MM.1S (cell line): ENCODE data around the gene RNLS.
A peak's percentile ranks its signal among the peaks of the same experiment; 100 is the strongest.

Experiments
- DNase-seq: peaks from one replicate; pipeline ENCODE4 v3.0.0-alpha.2; 2015
- H2AFZ ChIP-seq: fragments of 300-600 bp; sonication (generic); 2 replicates; pipeline ENCODE4 v1.6.0; 2016; ENCODE audit warnings: antibody characterized with exemption, low read length
- H3F3A ChIP-seq: fragments of 300-600 bp; sonication (generic); 2 replicates; pipeline ENCODE4 v1.6.1; 2016; ENCODE audit warnings: mild to moderate bottlenecking, antibody characterized with exemption, low read length, moderate library complexity, mixed read lengths; ENCODE audit not compliant: insufficient read depth
- H3K27ac ChIP-seq: fragments of 300-600 bp; sonication (generic); 2 replicates; pipeline ENCODE4 v1.5.1; 2016; ENCODE audit warnings: mild to moderate bottlenecking, low read length
- H3K27me3 ChIP-seq: fragments of 300-600 bp; sonication (generic); replicated peaks from 2 replicates; pipeline ENCODE4 v1.6.0; 2016; ENCODE audit warnings: low read length; ENCODE audit not compliant: insufficient read depth
- H3K36me3 ChIP-seq: fragments of 300-600 bp; sonication (generic); replicated peaks from 2 replicates; pipeline ENCODE4 v1.6.1; 2016; ENCODE audit warnings: mild to moderate bottlenecking, low read length, mixed read lengths; ENCODE audit not compliant: insufficient read depth
- H3K4me1 ChIP-seq: fragments of 300-600 bp; sonication (generic); 2 replicates; pipeline ENCODE4 v1.6.1; 2016; ENCODE audit warnings: low read length, mixed read lengths
- H3K4me2 ChIP-seq: fragments of 300-600 bp; sonication (generic); 2 replicates; pipeline ENCODE4 v1.6.0; 2016; ENCODE audit warnings: low read depth, low read length
- H3K4me3 ChIP-seq: fragments of 300-600 bp; sonication (generic); 2 replicates; pipeline ENCODE4 v1.5.1; 2016; ENCODE audit warnings: low read length, mixed read lengths
- H3K79me2 ChIP-seq: fragments of 300-600 bp; sonication (generic); 2 replicates; pipeline ENCODE4 v1.6.1; 2016; ENCODE audit warnings: mixed run types, low read length, mixed read lengths
- H3K9ac ChIP-seq: fragments of 300-600 bp; sonication (generic); 2 replicates; pipeline ENCODE4 v1.6.1; 2016; ENCODE audit warnings: low read length, mixed read lengths
- H3K9me2 ChIP-seq: fragments of 300-600 bp; sonication (generic); replicated peaks from 2 replicates; pipeline ENCODE4 v1.6.1; 2016; ENCODE audit warnings: mild to moderate bottlenecking, low read length, mixed read lengths; ENCODE audit not compliant: insufficient read depth
- H3K9me3 ChIP-seq: fragments of 300-600 bp; sonication (generic); replicated peaks from 2 replicates; pipeline ENCODE4 v1.6.1; 2016; ENCODE audit warnings: mild to moderate bottlenecking, low read length, mixed read lengths; ENCODE audit not compliant: insufficient read depth
- H4K20me1 ChIP-seq: fragments of 300-600 bp; sonication (generic); 2 replicates; pipeline ENCODE4 v1.6.1; 2016; ENCODE audit warnings: mild to moderate bottlenecking, low read length, moderate library complexity, mixed read lengths; ENCODE audit not compliant: insufficient read depth
- EZH2 ChIP-seq: fragments of 300-600 bp; sonication (generic); optimal IDR thresholded peaks from 2 replicates; pipeline ENCODE3; 2017; ENCODE audit warnings: low read depth, mild to moderate bottlenecking, antibody characterized with exemption, low read length, mixed read lengths
- EZH2phosphoT487 ChIP-seq: fragments of 300-600 bp; sonication (generic); IDR thresholded peaks from 2 replicates; pipeline ENCODE4 v1.6.1; 2018; ENCODE audit warnings: antibody characterized with exemption, low read length
- TF ChIP-seq, protein P1 (sequence below): fragments of 300-600 bp; sonication (generic); IDR thresholded peaks from 2 replicates; pipeline ENCODE4 v1.5.1; 2016; ENCODE audit warnings: antibody characterized with exemption, low read length, mixed read lengths

RNLS gene

GRCh38 chr10:88256013-88256680, 327.0 kb downstream of the RNLS start:
- TF ChIP-seq EZH2phosphoT487: no peak
- no peak for TF ChIP-seq EZH2
- TF ChIP-seq, protein P1, sequence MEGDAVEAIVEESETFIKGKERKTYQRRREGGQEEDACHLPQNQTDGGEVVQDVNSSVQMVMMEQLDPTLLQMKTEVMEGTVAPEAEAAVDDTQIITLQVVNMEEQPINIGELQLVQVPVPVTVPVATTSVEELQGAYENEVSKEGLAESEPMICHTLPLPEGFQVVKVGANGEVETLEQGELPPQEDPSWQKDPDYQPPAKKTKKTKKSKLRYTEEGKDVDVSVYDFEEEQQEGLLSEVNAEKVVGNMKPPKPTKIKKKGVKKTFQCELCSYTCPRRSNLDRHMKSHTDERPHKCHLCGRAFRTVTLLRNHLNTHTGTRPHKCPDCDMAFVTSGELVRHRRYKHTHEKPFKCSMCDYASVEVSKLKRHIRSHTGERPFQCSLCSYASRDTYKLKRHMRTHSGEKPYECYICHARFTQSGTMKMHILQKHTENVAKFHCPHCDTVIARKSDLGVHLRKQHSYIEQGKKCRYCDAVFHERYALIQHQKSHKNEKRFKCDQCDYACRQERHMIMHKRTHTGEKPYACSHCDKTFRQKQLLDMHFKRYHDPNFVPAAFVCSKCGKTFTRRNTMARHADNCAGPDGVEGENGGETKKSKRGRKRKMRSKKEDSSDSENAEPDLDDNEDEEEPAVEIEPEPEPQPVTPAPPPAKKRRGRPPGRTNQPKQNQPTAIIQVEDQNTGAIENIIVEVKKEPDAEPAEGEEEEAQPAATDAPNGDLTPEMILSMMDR: no peak
- Histone ChIP-seq H3K27ac (no peak overlapping the region), H3K4me3 (no peak overlapping the region), H3K4me2 (no peak overlapping the region), H2AFZ (no peak overlapping the region), H3K9ac (no peak overlapping the region), H4K20me1 (no peaks in the 10 kb centered on the region), H3K9me3 (no peaks in the 10 kb centered on the region), H3K79me2 (no peaks in the 10 kb centered on the region), H3K27me3 (no peaks in the 10 kb centered on the region), H3K4me1 (peaks cover 10% of the 10 kb centered on the region; the same call in 1 of the 2 replicates), H3K36me3 (no peaks in the 10 kb centered on the region), H3K9me2 (no peaks in the 10 kb centered on the region), H3F3A (no peaks in the 10 kb centered on the region)
- DNase-seq: no peak

GRCh38 chr10:88254091-88254490, 329.0 kb downstream of the RNLS start:
- H3K27me3 ChIP-seq: no peaks in the 10 kb centered on the region
- no peaks in the 10 kb centered on the region for H3K36me3 ChIP-seq
- peak overlapping the region; percentile 13; the same call in 1 of the 2 replicates for H2AFZ ChIP-seq
- H3K9ac ChIP-seq: no peak overlapping the region
- no peak overlapping the region for H3K27ac ChIP-seq
- no peaks in the 10 kb centered on the region for H4K20me1 ChIP-seq
- H3F3A ChIP-seq: no peaks in the 10 kb centered on the region
- 0 out of 2 replicates have a peak, but pooled peaks cover 4% of the 10 kb centered on the region for H3K4me1 ChIP-seq
- H3K4me2 ChIP-seq: peak overlapping the region; percentile 4; the same call in 1 of the 2 replicates
- no peaks in the 10 kb centered on the region for H3K79me2 ChIP-seq
- TF ChIP-seq EZH2 (no peak), EZH2phosphoT487 (no peak)
- TF ChIP-seq, protein P1: no peak
- no peak overlapping the region for H3K4me3 ChIP-seq
- no peaks in the 10 kb centered on the region for H3K9me3 ChIP-seq
- DNase-seq: no peak
- H3K9me2 ChIP-seq: no peaks in the 10 kb centered on the region

- no peaks in the 10 kb centered on the region for H3K9me3 ChIP-seq
- H3K9ac ChIP-seq: no peak overlapping the region
- no peak for DNase-seq
- H3K27ac ChIP-seq: no peak overlapping the region
- no peaks in the 10 kb centered on the region for H3K79me2 ChIP-seq
- H3K27me3 ChIP-seq: no peaks in the 10 kb centered on the region
- H3K4me3 ChIP-seq: no peak overlapping the region
- no peaks in the 10 kb centered on the region for H4K20me1 ChIP-seq
- no peak overlapping the region for H2AFZ ChIP-seq
- no peak overlapping the region for H3K4me2 ChIP-seq
- 0 out of 2 replicates have a peak, but pooled peaks cover 4% of the 10 kb centered on the region for H3K4me1 ChIP-seq
- TF ChIP-seq EZH2phosphoT487 (no peak), EZH2 (no peak)
- TF ChIP-seq, protein P1: no peak
- H3K36me3 ChIP-seq: no peaks in the 10 kb centered on the region
- H3F3A ChIP-seq: no peaks in the 10 kb centered on the region
- no peaks in the 10 kb centered on the region for H3K9me2 ChIP-seq
Observed at GRCh38 chr10:88253622-88254021, 329.5 kb downstream of the RNLS start.
